NCI-H510A (cell line): Measurements from ENCODE around the gene KLHL1.

ENCODE experiments used
- DNase-seq: peaks from one replicate; lab custom pipeline; 2025; lab: John Stamatoyannopoulos, UW

The KLHL1 gene

DNA sequence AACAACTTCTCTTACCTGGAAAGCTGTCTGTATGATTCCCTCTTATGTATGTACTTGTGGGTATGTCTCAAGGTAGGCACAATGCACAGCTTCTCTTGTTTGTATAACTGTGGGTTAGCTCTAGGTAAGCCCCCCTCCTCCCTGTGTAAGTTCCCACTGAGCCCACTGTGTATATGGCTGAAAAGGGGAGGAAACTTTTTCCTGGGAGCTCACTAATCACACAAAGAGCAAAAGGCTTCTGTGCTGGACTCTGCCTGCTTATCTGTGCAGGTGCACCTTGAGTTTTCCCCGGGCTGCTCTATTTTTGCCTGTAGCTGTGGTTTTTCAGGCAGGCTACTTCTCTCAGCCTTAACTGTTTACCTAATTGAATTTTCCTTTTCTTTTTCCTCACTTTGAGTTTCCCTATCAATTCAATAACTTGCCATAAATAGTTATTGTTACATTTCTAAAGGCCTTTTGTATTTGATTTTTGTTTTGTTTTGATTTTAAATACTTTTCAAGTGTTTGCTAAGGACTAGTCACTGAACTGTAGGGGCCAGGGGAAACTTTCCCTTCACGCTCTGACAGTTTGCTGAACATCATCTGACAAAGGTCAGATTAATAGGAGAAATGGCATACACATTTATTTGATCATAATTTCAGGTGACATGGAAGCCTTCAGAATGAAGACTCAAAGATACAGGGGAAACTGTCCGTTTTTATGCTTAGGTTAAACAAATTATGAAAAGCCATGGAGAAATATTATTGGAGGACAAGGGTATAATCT lies 424.1 kb downstream of the KLHL1 start:
- peak; percentile 10 for DNase-seq

DNA sequence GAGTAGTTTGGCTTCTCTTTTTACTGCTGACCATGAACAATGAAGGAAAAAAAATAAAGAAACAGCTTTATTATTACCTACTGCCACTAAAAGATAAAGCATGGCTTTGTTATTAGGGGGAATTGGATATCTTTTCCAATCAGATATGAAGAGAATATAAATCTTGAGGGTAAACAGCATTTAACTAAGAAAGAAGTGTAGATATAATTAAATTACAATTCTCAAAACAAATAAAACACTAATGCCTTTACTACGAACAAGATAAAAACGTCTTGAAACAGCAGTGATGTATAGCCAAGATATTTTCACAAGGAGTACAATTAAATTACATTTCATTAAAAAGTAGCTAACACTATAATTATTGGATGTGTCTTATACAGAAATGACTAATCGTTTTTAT lies 426.5 kb downstream of the KLHL1 start:
- no peak for DNase-seq

DNA sequence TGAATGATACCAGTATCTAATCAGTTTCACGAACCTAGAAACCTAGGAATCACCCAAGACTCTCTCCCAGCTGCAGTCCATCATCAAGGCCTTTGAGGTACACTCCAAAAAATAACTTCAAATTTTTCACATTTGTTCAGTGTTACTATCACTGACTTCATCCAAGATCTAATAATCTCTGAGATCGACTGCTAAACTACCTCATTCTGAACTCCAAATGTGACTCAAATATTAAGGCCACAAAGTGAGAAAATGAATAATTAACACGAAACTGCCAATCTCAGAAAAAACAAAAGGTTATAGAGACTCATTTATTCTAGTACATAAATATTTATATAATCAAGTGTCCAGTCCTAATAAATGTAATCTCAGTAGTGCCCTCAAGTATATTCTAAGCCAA lies 430.9 kb downstream of the KLHL1 start:
- no peak for DNase-seq

DNA sequence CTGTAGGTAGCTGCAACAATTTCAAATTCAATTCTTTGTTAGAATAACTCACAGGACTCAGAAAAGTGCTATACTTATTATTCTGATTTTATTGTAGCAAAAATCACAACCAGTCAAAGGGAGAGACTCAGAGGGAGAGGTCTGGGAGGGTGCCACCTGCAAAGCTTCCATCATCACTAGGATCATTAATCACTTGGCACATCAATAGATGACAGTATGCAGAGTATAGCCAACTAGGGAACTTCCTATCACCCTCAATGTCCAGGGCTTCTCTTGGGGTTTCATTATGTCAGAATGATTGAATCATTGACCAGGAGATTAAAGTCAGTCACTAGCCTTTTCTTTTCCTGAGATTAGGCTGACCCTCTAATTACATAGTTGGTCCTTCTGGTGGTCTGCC lies 432.0 kb downstream of the KLHL1 start:
- DNase-seq, result no peak

DNA sequence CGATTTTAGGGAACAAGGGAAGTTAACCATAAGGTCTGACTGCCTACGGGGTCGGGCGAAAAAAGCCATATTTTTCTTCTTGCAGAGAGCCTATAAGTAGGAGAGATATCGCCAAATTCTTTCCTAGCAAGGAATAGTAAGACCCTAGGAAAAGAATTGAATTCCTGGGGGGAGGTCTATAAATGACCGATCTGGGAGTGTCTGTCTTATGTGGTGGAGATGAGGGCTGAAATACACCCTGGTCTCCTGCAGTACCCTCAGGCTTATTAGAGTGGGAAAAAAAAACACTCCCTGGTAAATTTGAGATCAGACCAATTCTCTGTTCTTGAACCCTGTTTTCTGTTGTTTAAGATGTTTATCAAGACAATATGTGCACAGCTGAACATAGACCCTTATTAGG lies 448.1 kb downstream of the KLHL1 start:
- DNase-seq, result no peak

DNA sequence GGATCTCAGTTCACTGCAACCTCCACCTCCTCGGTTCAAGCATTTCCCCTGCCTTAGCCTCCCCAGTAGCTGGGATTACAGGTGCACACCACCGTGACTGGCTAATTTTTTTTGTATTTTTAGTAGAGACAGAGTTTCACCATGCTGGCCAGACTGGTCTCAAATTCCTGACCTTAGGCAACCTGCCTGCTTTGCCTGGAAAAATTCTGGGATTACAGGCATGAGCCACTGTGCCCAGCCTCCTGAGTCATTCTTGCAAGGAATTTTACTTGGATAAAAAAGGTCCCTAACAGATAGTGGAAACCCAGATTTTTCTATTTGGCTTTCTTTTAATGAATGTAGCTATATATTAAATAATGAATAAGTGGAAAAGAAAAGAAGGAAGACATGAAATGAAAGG lies 450.6 kb downstream of the KLHL1 start:
- DNase-seq, result no peak

DNA sequence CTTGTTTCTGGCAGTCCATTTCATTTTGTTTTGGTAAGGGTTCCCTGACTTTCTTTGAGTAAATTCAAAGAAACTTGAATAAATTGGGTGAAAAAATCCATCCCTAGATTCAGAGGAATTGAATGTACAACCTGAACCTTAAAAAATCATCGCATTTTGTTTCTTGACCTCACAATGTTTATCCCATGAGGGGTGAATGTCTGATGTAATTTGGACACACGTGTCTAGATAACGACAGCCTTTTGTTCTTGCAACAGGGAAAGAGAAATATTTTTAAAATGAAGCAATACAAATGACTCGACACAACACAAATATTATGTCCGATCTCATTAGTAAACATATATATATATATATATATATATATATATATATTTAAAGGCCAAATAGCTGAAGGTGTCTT lies 453.9 kb downstream of the KLHL1 start:
- no peak for DNase-seq
